Measurements from ENCODE around the gene CPNE9. TPM values are rescaled to one million over a fixed set of nuclear protein-coding genes. Genes with fewer than 3 reads are reported as not detected.

Gene CPNE9
- total RNA-seq, 1 experiment from 2014 or later = 0.07 TPM

- no peaks in the 10 kb centered on the region for H4K20me1 ChIP-seq (ENCODE audit: low read length)
- no peaks in the 10 kb centered on the region for H3K27me3 ChIP-seq (ENCODE audit: low read length)
- no peaks in the 10 kb centered on the region for H3K9me2 ChIP-seq (replicated peaks; ENCODE audit: low read length)
- CTCF ChIA-PET = no interaction called here
- H2AFZ ChIP-seq (ENCODE audit: low read length) = no peak overlapping the region
- H3K4me3 ChIP-seq (ENCODE audit: low read length) = 0 out of 2 replicates have a peak overlapping the region, but pooled peaks have one; percentile 80
- no peaks in the 10 kb centered on the region for H3K9me3 ChIP-seq (ENCODE audit: low read length)
- H3K79me2 ChIP-seq (ENCODE audit: low read length) = peaks cover 18% of the 10 kb centered on the region
- TF ChIP-seq EZH2phosphoT487 (IDR thresholded peaks at IDR 0.05; ENCODE audit: borderline replicate concordance, low read length) = no peak
- TF ChIP-seq EZH2 (IDR thresholded peaks at IDR 0.05; ENCODE audit: low read length, unreplicated experiment) = no peak
- no peak for TF ChIP-seq CTCF (conservative IDR thresholded peaks at IDR 0.05; ENCODE audit: low read depth, low read length)
- ATAC-seq (no peak), DNase-seq (no peak)
- H3K36me3 ChIP-seq (ENCODE audit: low read depth, low read length) = no peaks in the 10 kb centered on the region; the same call in 1 of the 2 replicates
- no peak overlapping the region for H3K9ac ChIP-seq (ENCODE audit: low read length)
- no peaks in the 10 kb centered on the region for H3F3A ChIP-seq (ENCODE audit: low read length, unreplicated experiment)
- peaks cover 25% of the 10 kb centered on the region for H3K4me1 ChIP-seq (ENCODE audit: insufficient read depth, low read length)
- H3K4me2 ChIP-seq (ENCODE audit: low read length) = peak overlapping the region; percentile 88
- intact Hi-C loops (cut with micrococcal nuclease) = loop anchor here (2.0 kb wide), 1 partner anchor 13 kb away; no protein-coding TSS in a partner anchor
- no TSS peak for BruUV-seq (replicated peaks)
- H3K27ac ChIP-seq (ENCODE audit: low read length) = no peak overlapping the region
- POLR2A ChIA-PET (ENCODE audit: unreplicated experiment) = interaction anchor here (0.6 kb wide), 1 partner anchor 22 kb away, joined by 4 read pairs; no protein-coding TSS in a partner anchor
These were observed 64.6 kb downstream of the CPNE9 start for GRCh38 chr3:9768141-9768775.

- Histone ChIP-seq H4K20me1 (ENCODE audit: low read length) (no peaks in the 10 kb centered on the region), H3K4me1 (ENCODE audit: insufficient read depth, low read length) (peaks cover 25% of the 10 kb centered on the region), H3K4me3 (ENCODE audit: low read length) (peak overlapping the region; percentile 80), H3K27ac (ENCODE audit: low read length) (no peak overlapping the region), H3K9ac (ENCODE audit: low read length) (peak overlapping the region; percentile 77), H2AFZ (ENCODE audit: low read length) (peak overlapping the region; percentile 93), H3K36me3 (ENCODE audit: low read depth, low read length) (no peaks in the 10 kb centered on the region; the same call in 1 of the 2 replicates), H3K27me3 (ENCODE audit: low read length) (no peaks in the 10 kb centered on the region), H3K4me2 (ENCODE audit: low read length) (peak overlapping the region; percentile 88), H3K9me3 (ENCODE audit: low read length) (no peaks in the 10 kb centered on the region), H3K79me2 (ENCODE audit: low read length) (peaks cover 18% of the 10 kb centered on the region), H3F3A (ENCODE audit: low read length, unreplicated experiment) (no peaks in the 10 kb centered on the region), H3K9me2 (replicated peaks; ENCODE audit: low read length) (no peaks in the 10 kb centered on the region)
- intact Hi-C loops (cut with micrococcal nuclease) = loop anchor here (2.0 kb wide), 1 partner anchor 14 kb away; no protein-coding TSS in a partner anchor
- CTCF ChIA-PET = no interaction called here
- POLR2A ChIA-PET (ENCODE audit: unreplicated experiment) = no interaction called here
- DNase-seq (no peak), ATAC-seq (peak; percentile 6)
- TF ChIP-seq EZH2phosphoT487 (IDR thresholded peaks at IDR 0.05; ENCODE audit: borderline replicate concordance, low read length) (no peak), EZH2 (IDR thresholded peaks at IDR 0.05; ENCODE audit: low read length, unreplicated experiment) (no peak), CTCF (conservative IDR thresholded peaks at IDR 0.05; ENCODE audit: low read depth, low read length) (no peak)
- no TSS peak for BruUV-seq (replicated peaks)
These were observed 65.4 kb downstream of the CPNE9 start for GRCh38 chr3:9769012-9769411.
